AG08396 (cell line): Measurements from ENCODE around the gene UBAC2.

ENCODE experiments used
- DNase-seq: peaks from one replicate; pipeline ENCODE4 v3.0.0; 2012; ENCODE audit warnings: low spot score, mixed read lengths

Gene UBAC2

DNA sequence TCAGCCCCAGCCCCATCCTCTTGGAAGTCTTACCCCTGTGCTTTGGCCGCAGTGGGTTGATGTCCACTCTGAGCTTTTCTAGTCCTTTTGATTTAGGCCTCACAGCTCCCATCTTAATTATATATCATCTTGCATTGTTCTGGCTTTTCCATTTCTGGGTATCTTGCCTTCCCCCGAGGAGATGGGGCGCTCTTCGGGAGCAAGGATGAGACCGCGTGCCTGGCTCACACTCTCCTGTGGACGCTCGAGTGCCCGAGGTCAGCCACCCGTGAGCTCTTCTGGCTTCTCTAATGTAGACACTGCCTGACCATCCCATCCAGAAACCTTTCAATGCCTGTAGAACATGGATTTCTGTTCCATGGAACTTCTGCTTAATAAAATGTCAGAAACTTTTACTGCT is 160.0 kb downstream of the UBAC2 start:
- DNase-seq, result no peak

DNA sequence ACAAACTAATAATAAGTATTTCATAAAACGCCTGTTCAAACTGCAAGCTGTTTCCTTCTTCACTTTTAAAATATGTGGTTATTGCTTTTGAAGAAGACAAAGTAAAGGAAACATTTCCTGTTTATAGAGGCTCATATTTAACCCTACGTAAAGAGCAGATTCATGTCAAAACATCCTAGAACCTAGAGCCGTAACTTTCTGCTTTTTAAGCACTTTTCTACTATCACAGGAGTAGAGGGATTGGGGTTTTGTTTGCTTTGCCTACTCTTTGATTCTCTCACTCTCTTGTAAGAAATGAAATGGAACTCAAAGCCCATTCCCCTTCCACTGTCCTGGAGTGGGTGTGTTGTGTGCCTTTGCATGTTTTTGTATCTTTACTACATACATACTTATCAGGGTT is 160.5 kb downstream of the UBAC2 start:
- DNase-seq, result no peak

DNA sequence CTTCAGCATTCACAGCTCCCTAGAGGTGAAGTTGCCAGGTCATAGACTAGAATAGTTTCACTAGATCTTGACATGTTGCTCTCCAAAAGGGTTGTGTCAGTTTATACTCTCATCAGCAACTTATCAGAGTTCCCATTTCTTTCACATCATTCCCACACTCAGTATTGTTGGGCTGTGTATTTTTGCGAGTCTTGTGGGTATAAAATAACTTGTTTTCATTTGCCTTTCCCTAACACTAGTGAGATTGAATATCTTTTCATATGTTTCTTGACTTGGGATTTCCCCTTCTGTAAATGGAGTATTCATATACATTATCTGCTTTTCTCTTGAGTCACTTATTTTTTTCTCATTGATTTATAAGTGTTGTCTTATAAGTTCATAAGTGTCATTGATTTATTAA is 161.7 kb downstream of the UBAC2 start:
- no peak for DNase-seq

DNA sequence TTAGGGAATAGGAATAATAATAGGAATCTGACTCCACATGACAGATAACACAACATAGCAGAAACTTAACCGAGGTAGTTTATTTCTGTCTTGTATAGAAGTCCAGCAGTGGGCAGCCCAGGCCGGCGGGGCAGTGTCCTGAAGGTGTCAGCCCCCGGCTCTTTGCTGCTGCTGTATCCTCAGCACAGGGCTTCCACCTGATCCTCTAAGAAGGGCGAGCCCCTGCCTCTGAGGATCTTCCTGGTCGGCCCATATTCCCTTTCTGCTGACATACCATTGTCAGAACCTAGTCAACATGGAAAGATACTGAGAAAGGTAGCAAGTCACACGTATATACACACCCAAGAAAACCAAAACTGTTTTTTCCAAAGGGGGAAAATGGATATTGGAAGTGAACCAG is 162.7 kb downstream of the UBAC2 start:
- no peak for DNase-seq

DNA sequence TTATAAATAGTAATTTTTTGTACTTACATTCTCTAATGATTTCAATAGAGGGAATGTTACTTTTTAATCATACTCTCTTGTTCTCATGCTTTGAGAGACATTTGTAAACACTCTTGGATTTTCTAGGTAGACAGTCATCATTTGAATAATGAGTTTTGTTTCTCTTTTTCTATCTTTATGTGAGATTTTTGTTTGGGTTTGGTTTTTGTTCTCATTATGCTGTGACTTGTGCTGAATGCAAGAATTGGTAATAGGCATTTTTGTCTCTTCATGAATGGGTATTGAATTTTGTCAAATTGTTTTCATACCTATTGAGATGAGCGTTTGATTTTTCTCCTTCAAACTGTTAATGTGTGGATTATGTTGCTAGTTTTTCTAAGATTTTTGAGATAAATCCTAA is 163.3 kb downstream of the UBAC2 start:
- DNase-seq, result no peak

DNA sequence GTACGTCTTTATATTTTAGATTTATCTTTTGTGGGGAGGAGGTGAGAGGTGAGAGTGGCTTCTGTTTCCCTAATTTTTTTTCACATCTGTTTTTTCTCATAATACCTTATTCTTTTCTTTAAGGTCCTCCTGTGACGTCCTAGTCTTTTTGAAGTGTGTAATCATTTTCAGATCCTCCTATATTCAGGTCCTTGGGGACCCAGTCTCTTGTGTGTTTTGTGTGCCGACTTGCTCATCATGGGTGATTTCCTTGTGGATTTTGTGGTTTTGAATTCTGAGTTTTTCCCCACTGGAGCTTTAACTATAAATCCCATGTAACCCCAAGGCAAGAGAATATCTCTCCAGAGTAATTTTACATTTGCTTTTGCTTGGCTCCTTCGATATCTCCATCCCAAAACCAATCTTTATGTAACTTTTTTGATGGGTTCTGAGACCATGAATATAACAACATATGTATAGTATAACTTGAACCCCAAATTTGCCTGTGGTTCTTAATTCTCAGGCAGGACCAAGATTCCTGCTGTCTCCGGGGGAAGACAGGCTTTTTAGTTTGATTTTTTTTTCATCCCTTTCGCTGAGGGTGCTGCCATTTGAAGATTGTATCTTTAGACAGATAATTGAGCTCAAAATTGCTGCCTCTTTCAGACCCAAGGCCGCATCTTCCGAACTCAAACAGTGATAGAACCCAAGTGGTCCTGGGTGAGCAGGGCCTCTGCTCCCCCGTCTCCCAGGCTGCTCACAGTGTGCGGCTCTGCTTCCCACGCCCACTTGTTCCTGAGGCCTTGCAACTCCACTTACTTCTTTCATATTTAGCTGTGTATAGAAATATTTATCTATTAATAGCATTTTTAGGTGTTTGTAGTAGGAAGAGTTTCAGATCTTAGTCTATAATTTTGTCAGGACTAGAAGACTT is 165.7 kb downstream of the UBAC2 start:
- no peak for DNase-seq

DNA sequence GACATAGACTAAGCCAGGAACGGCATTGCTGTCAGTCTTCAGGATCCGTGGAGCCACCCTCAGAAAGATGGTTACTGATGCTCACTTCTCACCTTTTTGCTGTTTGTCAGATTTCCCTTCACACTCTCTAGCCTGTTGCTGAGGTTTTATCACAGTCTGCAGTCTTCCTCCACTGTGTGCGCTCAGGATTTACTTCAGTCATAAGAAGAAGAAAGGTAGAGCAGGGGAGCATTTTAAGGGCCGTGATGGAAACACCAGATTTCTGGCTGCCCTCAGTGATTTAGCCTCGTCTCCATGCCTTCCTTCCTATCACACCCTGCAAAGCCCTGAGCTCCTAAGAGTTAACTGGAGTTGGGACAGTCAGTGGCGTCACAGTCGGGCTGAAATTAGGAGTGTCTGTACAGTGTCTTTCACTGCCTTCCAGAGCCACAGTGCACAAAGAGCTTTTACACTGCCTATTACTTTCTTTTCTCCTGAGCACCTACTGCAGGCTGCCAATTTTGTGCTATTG is 166.5 kb downstream of the UBAC2 start:
- no peak for DNase-seq

DNA sequence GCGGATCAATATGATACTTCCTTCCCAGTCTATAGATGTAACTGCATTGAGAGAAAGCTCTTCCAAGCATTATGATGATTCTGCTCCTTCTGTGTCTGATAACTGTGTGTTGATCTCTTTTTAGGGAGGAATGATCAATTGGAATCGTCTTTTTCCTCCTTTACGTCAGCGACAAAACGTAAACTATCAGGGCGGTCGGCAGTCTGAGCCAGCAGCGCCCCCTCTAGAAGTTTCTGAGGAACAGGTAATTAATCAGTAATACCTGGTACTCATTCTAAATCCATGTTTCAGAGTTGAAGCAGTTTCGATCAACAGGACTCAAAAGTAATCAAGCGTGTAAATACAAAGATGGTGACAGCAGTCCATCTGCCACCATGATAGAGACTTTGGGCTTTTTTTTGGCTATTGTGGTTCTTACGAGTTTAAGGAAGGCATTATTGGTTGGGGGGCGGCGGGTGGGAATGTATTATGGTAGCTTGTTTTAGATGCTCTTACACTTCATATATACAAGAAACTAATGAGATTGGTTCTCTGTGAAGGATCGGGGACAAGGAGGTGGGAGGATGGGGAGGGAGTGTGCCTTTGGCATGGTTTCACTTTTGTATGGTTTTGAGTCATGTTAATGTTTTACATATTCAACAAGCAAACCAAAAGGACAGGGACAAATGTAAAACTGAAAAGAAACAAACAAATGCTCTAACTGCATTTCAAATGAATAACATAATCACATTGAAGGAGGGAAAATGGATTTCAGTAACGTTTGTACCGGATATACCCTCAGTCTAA is 167.2 kb downstream of the UBAC2 start:
- no peak for DNase-seq

DNA sequence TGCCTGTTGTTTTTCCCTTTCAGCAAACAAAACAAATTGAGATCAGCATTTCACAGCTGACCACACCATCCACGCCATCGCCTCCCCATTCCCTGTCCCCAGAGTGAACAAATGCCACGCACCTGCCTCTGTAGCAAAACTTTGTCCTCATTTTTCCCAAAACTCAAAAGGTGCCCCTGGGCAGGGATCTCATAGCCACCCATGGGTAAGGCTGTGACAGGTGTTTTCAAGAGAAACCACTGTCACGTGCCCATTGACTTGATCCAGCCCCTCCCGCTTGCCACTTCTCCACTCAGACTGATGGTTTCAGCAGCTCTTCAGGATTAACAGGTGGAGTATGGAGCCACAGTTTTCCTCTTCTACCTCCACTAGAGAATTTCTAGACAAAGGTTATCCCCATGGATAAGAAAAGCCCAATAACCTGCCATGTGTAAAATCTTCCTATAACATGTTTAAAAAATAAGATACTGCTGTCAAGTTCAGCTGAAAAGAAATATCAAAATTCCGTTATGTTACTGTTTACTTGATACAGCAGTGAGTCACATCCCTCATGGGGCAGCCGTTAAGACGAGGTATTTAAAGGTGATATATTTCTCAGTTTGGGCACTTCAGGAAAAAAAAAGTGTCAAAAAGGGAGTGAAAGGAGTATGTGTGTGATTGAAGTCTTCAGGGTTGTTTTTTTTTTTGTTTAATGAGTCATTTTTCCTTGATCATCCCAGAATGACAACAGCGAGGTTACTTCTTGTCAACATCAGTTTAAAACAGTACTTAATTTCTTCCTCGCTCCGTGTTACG is 170.0 kb downstream of the UBAC2 start:
- no peak for DNase-seq

DNA sequence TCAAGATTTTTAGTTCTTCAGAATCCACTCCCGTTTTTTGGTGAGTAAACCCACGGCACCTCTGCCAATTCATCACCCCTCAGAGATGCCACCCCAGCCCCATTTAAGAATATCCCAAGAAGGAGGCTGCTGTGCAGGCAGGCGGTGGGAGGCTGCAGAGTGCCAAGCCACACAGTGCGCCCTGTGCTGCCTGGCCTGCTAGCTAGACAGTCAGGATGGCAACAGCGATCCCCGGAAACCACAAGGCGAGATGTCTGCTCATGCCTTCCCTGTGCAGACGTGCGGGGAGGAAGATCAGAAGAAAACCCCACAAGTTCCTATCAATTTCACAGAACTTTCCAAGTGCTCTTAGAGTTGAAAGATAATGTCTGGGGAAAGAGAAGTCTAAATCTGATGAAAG is 171.3 kb downstream of the UBAC2 start:
- no peak for DNase-seq

DNA sequence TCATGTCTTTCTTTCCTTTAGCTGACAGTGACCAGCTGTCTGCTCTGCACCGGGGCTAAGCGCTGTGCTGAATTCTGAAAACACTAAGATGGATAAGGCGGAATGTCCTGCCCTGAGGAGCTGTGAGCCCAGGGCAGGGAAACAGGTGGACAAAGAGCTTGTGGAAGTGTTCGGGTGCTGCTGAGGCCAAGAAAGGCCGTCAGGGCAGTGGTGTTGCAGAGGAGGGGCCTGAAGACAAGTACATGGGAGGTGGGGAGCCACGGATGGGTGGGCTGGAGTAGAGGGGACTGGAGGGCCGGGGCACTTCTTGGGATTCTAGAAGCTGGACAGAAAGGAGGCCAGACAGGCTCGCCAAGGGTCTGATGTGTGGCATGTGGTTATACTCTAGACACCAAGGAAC is 172.8 kb downstream of the UBAC2 start:
- DNase-seq, result no peak

DNA sequence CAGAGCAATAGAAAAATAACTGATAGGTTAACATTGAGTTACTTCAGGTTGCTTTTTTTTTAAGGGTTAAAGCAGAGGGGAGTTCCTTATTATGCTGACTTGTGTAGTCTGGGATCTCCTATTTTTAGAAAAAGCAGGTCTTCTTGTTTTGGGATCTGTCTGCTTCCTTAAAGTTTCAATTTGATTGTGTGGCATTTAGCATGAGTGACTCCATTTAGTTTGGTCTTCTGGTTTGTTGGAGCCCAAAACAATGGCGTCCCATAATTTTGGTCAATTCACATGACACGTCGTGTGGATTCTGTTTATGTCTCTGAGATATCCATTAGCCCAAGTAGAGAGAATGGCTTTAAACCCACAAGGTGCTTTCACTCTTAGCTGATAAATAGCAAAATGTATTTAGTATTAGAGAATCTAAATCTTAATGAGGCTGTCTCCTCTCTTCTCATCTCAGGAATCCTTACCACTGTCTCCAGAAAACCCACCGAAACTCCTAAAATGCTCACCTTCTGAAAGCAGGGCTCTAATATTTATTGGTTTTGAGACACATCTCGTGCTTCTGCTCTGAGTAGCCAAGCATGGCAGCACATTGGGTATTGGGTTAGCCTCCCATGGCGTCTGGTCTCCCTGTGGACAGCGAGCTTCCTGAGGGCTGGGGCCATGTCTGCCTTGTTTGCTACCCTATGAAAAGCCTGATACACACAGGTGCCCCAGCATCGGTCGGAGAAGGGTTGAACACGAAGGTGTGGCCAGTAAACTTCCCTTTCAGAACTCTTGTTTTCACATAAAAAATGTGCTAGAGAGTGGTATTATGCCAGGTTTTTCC is 173.7 kb downstream of the UBAC2 start:
- no peak for DNase-seq

DNA sequence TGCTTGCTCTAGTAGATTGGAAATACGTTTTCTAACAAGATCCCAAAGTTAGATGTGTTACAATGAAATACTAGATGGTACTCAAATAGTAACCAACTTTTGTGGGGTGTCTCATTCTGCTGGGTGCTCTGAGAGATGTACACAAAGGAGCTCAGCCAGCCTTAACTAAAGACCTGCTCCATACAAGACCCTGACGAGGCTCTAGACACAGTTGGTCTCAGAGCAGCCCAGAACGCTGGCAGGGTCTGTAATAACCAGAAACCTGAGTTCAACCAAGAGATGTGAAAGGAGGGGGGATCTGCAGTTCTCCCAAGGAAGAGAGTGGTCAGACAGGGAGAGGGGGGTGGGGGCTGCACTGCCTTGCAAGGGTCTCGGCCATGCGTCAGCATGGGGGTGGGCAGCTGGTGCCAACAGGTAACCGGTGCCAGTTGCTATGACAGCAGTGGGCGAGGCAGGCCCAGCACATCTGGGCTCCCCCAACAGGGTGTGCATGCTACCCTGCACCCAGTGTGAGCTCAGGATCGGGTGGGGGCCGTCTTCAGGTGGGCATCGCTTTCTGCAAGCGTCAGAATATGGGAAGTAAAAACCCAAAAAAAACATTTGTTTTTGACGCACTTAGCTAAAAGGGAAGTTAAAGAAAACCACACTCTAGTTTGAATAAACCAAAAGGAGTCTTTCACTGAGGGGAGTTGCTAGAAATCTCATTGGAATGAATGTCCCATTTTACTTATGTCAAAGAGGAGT is 174.5 kb downstream of the UBAC2 start:
- no peak for DNase-seq

DNA sequence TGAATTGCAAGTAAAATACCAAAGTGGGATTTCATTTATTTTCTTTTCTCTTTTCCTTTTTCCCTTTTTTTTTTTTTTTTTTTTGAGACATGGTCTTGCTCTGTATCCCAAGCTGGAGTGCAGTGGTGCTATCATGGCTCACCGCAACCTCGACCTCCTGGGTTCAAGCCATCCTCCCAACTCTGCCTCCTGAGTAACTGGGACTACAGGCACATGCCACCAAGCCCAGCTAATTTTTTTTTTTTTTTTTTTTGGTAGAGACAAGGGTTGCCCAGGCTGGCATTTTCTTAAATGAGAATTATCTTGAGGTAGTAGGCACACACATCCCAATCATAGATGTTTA is 175.1 kb downstream of the UBAC2 start:
- no peak for DNase-seq

DNA sequence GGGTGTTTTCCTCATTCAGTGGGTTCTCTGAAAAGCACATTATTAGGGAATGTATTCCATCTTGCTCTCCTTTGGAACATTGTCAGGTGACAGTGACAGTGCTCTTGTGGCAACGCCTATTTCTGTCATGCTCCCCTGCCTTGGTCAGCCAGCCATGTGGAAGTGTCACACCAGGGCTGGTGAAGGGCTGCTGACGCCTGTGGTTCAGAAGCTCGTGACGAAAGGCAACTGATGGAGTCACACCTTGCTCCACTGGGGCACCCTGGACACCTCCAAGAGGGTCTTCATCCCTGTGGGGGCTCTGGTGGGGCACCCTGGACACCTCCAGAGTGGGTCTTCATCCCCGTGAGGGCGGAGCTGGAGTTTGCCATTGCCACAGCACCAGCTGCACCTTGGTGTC is 175.5 kb downstream of the UBAC2 start:
- no peak for DNase-seq

DNA sequence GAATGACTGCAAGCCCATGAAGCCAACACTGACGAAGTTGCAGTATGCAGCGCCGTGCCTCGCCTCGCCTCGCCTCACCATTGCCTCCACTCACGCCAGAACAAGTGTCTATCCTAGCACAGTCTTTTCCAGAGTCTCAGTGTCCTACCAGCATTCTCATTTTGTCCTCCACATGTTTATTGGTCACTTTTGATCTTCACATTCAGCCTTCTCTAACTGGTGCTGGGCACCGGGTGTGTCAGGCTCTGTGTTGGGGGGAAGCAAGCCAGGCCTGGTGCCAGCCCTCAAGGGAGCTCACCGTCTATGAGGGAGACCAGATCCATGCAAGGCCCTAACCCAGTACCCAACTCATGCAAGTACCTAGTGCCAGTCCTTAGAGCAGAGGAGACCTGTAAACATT is 176.3 kb downstream of the UBAC2 start:
- DNase-seq, result no peak

DNA sequence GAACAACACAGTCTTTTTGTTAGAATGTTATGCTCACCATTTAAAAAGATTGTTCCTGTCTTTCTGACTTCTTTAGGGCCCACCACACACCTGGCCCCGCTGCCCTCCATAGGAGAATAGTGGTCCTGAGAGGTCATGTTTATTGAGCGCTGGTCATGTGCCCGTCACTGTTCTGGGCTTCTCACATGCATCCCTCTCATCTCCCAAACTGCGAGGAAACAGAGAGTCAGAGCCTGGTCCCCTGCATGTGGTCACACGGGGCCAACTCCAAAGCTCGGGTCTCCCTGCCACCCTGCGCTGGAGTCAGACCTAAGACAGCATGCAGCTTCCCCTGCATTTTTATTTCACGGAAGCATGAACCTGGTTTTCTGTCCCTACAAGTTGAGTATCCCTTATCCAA is 177.0 kb downstream of the UBAC2 start:
- DNase-seq, result no peak

DNA sequence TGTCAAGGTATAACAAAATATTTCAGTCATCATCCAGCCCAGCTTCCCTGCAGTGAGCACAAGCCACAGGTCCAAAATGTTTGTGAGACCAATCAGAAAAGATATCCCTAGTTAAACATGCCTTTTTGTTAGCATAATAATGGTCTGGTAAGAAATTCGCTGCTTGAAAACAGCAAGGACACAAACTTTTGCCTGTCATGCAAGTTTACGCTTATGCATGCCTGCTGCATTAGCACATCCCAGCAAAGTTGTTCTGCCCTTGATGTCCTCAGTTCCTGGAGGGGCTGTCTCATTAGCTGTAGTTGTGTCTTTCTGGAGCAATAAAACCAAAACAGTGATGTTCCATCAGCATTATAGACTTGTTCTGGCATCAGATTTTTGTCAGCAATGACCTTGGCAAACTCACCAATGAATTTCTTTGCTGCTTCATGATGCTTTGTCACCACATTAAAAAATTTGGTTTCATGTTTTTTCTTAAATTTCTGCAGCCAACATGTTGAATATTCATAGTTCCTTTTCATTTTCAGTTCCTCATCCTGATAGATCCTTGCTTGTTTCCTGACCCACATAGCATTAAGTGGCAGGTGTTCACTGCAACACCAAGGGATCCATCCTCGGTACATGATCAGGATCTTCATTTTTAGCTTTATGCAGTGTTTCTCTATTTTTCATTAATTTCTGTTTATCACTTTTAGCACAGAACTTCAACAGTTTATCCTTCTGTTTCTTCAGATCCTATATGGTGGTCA is 178.5 kb downstream of the UBAC2 start:
- DNase-seq, result no peak

DNA sequence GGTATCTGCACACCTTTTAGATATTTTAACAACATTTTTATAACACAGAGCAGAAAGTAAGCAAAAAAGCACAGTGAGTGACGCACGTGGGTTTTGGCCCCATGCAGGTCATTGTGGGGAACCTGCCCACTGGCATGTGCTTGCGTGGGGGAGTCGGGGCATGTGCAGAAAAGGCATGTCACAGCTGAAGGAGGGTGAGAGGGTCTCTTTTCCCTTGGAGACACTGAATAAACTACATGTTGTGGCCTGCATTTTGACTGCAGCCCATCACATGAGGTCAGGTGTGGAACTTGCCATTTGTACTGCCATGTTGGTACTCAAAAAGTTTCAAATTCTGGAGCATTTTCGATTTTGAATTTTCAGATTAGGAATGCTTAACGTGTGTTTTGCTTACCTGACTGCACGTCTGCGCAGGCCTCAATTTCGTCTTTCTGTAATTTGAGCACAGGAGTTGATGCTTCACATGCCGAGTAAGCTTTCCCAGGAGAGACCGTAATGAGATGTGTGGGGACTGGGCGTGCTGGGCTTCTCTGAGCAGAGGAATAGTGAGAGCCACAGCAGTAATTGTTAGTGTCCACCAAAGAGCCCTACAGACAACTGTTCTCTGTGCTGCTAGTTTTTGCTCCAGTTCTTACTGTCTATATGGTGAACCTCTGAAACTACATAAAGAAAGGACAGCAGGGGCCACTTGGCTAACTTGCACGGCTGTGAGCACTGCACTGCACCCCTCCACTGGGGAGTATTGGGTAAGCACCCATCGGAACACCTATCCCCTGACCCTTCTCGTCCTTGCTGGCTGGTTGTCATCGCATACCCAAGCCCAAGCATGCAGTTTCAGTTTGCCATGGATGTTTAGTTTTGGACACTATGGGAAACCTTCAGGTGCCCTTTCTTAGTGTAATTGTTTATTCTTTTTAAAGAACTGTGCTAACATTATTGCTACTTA is 179.5 kb downstream of the UBAC2 start:
- DNase-seq, result no peak
